Mammary epithelial cell (primary cell): Measurements from ENCODE around the gene RRAS.

Source experiments
- CTCF ChIP-seq, 2 donors: IDR thresholded peaks in 1 of 2; conservative IDR thresholded peaks in 1 of 2; 2 replicates each; pipeline ENCODE4 v1.5.1; 2011 to 2012; ENCODE audit warnings: inconsistent platforms in 2 of 2, low read length in 2 of 2, mild to moderate bottlenecking in 2 of 2, control low read depth in 1 of 2, low read depth in 1 of 2; ENCODE audit not compliant: insufficient read depth in 1 of 2; ENCODE audit errors: extremely low read depth in 1 of 2
- EZH2 ChIP-seq: IDR thresholded peaks from 2 replicates; pipeline ENCODE4 v1.6.1; 2012; ENCODE audit warnings: low read length, inconsistent platforms, borderline replicate concordance

- no peak for TF ChIP-seq EZH2
- no peak for TF ChIP-seq CTCF (conservative IDR thresholded peaks at IDR 0.05 in 1 of 2, IDR thresholded peaks at IDR 0.05 in 1 of 2; ENCODE audit: extremely low read depth in 1 of 2, insufficient read depth in 1 of 2, low read depth in 1 of 2, low read length in 2 of 2)
Observed at GRCh38 chr19:49631014-49631588, 8.8 kb downstream of the RRAS start.
